ENCODE measurements around the gene TMEM92.

- TF ChIP-seq CTCF (IDR thresholded peaks at IDR 0.05; ENCODE audit: low read depth, low read length) (no peak), EZH2phosphoT487 (IDR thresholded peaks at IDR 0.05; ENCODE audit: low read depth) (no peak)
Measured at GRCh38 chr17:50240851-50241250, 33.4 kb upstream of the TMEM92 start.

Measured in OCI-LY3 (cell line).